Measurements from ENCODE around the gene CACNG8.

CACNG8 gene

GRCh38 chr19:54013866-54014265, 51.1 kb downstream of the CACNG8 start:
- no peaks in the 10 kb centered on the region for H3K36me3 ChIP-seq (ENCODE audit: control insufficient read depth, insufficient read depth, low read length)
- H3K23ac ChIP-seq (ENCODE audit: low read length): no peak overlapping the region
- no peaks in the 10 kb centered on the region for H3K79me1 ChIP-seq (ENCODE audit: low read length)
- H2BK5ac ChIP-seq (ENCODE audit: low read length): no peak overlapping the region
- H3K4me1 ChIP-seq (ENCODE audit: control insufficient read depth, low read depth, low read length): no peaks in the 10 kb centered on the region
- no peaks in the 10 kb centered on the region for H3K27me3 ChIP-seq (ENCODE audit: insufficient read depth, low read length, poor library complexity)
- no peak overlapping the region for H2BK15ac ChIP-seq (replicated peaks; ENCODE audit: low read depth)
- no peak overlapping the region for H2AK5ac ChIP-seq (ENCODE audit: low read length)
- no peak for DNase-seq
- H3K79me2 ChIP-seq (ENCODE audit: control insufficient read depth, insufficient read depth, low read length): no peaks in the 10 kb centered on the region
- no peak overlapping the region for H4K8ac ChIP-seq (ENCODE audit: low read depth, low read length)
- H3K56ac ChIP-seq (ENCODE audit: low read length): no peak overlapping the region
- H2BK120ac ChIP-seq (ENCODE audit: low read depth, low read length): no peak overlapping the region
- no peak overlapping the region for H3K9ac ChIP-seq (ENCODE audit: low read length)
- H3K18ac ChIP-seq (ENCODE audit: low read length): no peak overlapping the region
- H3K4me2 ChIP-seq (ENCODE audit: low read length): no peak overlapping the region
- no peak overlapping the region for H4K5ac ChIP-seq (ENCODE audit: low read length)
- no CpG with 5 or more reads among the region's 8 CpGs for WGBS (ENCODE audit: extremely low coverage, insufficient coverage, low lambda C conversion rate)
- H3K4me3 ChIP-seq (ENCODE audit: low read length): no peak overlapping the region
- no peak overlapping the region for H3K27ac ChIP-seq (ENCODE audit: low read depth, low read length)
- no peak overlapping the region for H3K4ac ChIP-seq (ENCODE audit: low read depth, low read length)

- Histone ChIP-seq H2BK15ac (replicated peaks; ENCODE audit: low read depth) (no peak overlapping the region), H4K5ac (ENCODE audit: low read length) (no peak overlapping the region), H3K79me1 (ENCODE audit: low read length) (no peaks in the 10 kb centered on the region), H3K23ac (ENCODE audit: low read length) (no peak overlapping the region), H3K4me2 (ENCODE audit: low read length) (no peak overlapping the region), H2AK5ac (ENCODE audit: low read length) (no peak overlapping the region), H4K8ac (ENCODE audit: low read depth, low read length) (no peak overlapping the region), H2BK120ac (ENCODE audit: low read depth, low read length) (no peak overlapping the region), H3K27ac (ENCODE audit: low read depth, low read length) (no peak overlapping the region), H2BK5ac (ENCODE audit: low read length) (no peak overlapping the region), H3K4me3 (ENCODE audit: low read length) (no peak overlapping the region), H3K18ac (ENCODE audit: low read length) (no peak overlapping the region), H3K27me3 (ENCODE audit: insufficient read depth, low read length, poor library complexity) (no peaks in the 10 kb centered on the region), H3K4ac (ENCODE audit: low read depth, low read length) (no peak overlapping the region), H3K9ac (ENCODE audit: low read length) (no peak overlapping the region), H3K56ac (ENCODE audit: low read length) (no peak overlapping the region), H3K4me1 (ENCODE audit: control insufficient read depth, low read depth, low read length) (no peaks in the 10 kb centered on the region), H3K79me2 (ENCODE audit: control insufficient read depth, insufficient read depth, low read length) (no peaks in the 10 kb centered on the region), H3K36me3 (ENCODE audit: control insufficient read depth, insufficient read depth, low read length) (no peaks in the 10 kb centered on the region)
- DNase-seq: no peak
- no CpG with 5 or more reads among the region's 19 CpGs for WGBS (ENCODE audit: extremely low coverage, insufficient coverage, low lambda C conversion rate)
These were observed 52.3 kb downstream of the CACNG8 start for GRCh38 chr19:54014920-54015560.

- Histone ChIP-seq H3K36me3 (ENCODE audit: control insufficient read depth, insufficient read depth, low read length) (no peaks in the 10 kb centered on the region), H3K23ac (ENCODE audit: low read length) (no peak overlapping the region), H2BK5ac (ENCODE audit: low read length) (no peak overlapping the region), H3K18ac (ENCODE audit: low read length) (no peak overlapping the region), H3K9ac (ENCODE audit: low read length) (no peak overlapping the region), H3K4me1 (ENCODE audit: control insufficient read depth, low read depth, low read length) (no peaks in the 10 kb centered on the region), H4K5ac (ENCODE audit: low read length) (no peak overlapping the region), H2AK5ac (ENCODE audit: low read length) (no peak overlapping the region), H3K79me2 (ENCODE audit: control insufficient read depth, insufficient read depth, low read length) (no peaks in the 10 kb centered on the region), H3K4me2 (ENCODE audit: low read length) (no peak overlapping the region), H3K56ac (ENCODE audit: low read length) (no peak overlapping the region), H3K27ac (ENCODE audit: low read depth, low read length) (no peak overlapping the region), H3K79me1 (ENCODE audit: low read length) (no peaks in the 10 kb centered on the region), H3K27me3 (ENCODE audit: insufficient read depth, low read length, poor library complexity) (no peaks in the 10 kb centered on the region), H3K4me3 (ENCODE audit: low read length) (no peak overlapping the region), H4K8ac (ENCODE audit: low read depth, low read length) (no peak overlapping the region), H2BK120ac (ENCODE audit: low read depth, low read length) (no peak overlapping the region), H3K4ac (ENCODE audit: low read depth, low read length) (no peak overlapping the region), H2BK15ac (replicated peaks; ENCODE audit: low read depth) (no peak overlapping the region)
- no CpG with 5 or more reads among the region's 4 CpGs for WGBS (ENCODE audit: extremely low coverage, insufficient coverage, low lambda C conversion rate)
- DNase-seq: peak; percentile 70
These were observed 54.5 kb downstream of the CACNG8 start for GRCh38 chr19:54017261-54017660.

GRCh38 chr19:54021363-54021762, 58.6 kb downstream of the CACNG8 start:
- H3K27me3 ChIP-seq (ENCODE audit: insufficient read depth, low read length, poor library complexity): no peaks in the 10 kb centered on the region
- no CpG with 5 or more reads among the region's 8 CpGs for WGBS (ENCODE audit: extremely low coverage, insufficient coverage, low lambda C conversion rate)
- no peaks in the 10 kb centered on the region for H3K4me1 ChIP-seq (ENCODE audit: control insufficient read depth, low read depth, low read length)
- no peak overlapping the region for H3K4me3 ChIP-seq (ENCODE audit: low read length)
- no peak overlapping the region for H3K18ac ChIP-seq (ENCODE audit: low read length)
- H2BK15ac ChIP-seq (replicated peaks; ENCODE audit: low read depth): no peak overlapping the region
- peak overlapping the region; percentile 43 for H2AK5ac ChIP-seq (ENCODE audit: low read length)
- H3K23ac ChIP-seq (ENCODE audit: low read length): no peak overlapping the region
- no peaks in the 10 kb centered on the region for H3K79me1 ChIP-seq (ENCODE audit: low read length)
- no peak overlapping the region for H3K4me2 ChIP-seq (ENCODE audit: low read length)
- H2BK120ac ChIP-seq (ENCODE audit: low read depth, low read length): no peak overlapping the region
- H4K8ac ChIP-seq (ENCODE audit: low read depth, low read length): no peak overlapping the region
- H3K79me2 ChIP-seq (ENCODE audit: control insufficient read depth, insufficient read depth, low read length): no peaks in the 10 kb centered on the region
- no peak overlapping the region for H2BK5ac ChIP-seq (ENCODE audit: low read length)
- no peak for DNase-seq
- H3K4ac ChIP-seq (ENCODE audit: low read depth, low read length): no peak overlapping the region
- no peak overlapping the region for H3K9ac ChIP-seq (ENCODE audit: low read length)
- no peak overlapping the region for H3K27ac ChIP-seq (ENCODE audit: low read depth, low read length)
- no peak overlapping the region for H4K5ac ChIP-seq (ENCODE audit: low read length)
- no peak overlapping the region for H3K56ac ChIP-seq (ENCODE audit: low read length)
- no peaks in the 10 kb centered on the region for H3K36me3 ChIP-seq (ENCODE audit: control insufficient read depth, insufficient read depth, low read length)

GRCh38 chr19:54021932-54022331, 59.2 kb downstream of the CACNG8 start:
- Histone ChIP-seq H2BK5ac (ENCODE audit: low read length) (no peak overlapping the region), H2BK15ac (replicated peaks; ENCODE audit: low read depth) (no peak overlapping the region), H3K9ac (ENCODE audit: low read length) (no peak overlapping the region), H2AK5ac (ENCODE audit: low read length) (no peak overlapping the region), H3K36me3 (ENCODE audit: control insufficient read depth, insufficient read depth, low read length) (no peaks in the 10 kb centered on the region), H3K4me2 (ENCODE audit: low read length) (no peak overlapping the region), H4K5ac (ENCODE audit: low read length) (no peak overlapping the region), H3K79me2 (ENCODE audit: control insufficient read depth, insufficient read depth, low read length) (no peaks in the 10 kb centered on the region), H3K4me3 (ENCODE audit: low read length) (no peak overlapping the region), H3K23ac (ENCODE audit: low read length) (no peak overlapping the region), H3K4me1 (ENCODE audit: control insufficient read depth, low read depth, low read length) (no peaks in the 10 kb centered on the region), H3K18ac (ENCODE audit: low read length) (no peak overlapping the region), H3K56ac (ENCODE audit: low read length) (no peak overlapping the region), H4K8ac (ENCODE audit: low read depth, low read length) (no peak overlapping the region), H3K4ac (ENCODE audit: low read depth, low read length) (no peak overlapping the region), H3K27me3 (ENCODE audit: insufficient read depth, low read length, poor library complexity) (no peaks in the 10 kb centered on the region), H2BK120ac (ENCODE audit: low read depth, low read length) (no peak overlapping the region), H3K79me1 (ENCODE audit: low read length) (no peaks in the 10 kb centered on the region), H3K27ac (ENCODE audit: low read depth, low read length) (no peak overlapping the region)
- no peak for DNase-seq
- WGBS (ENCODE audit: extremely low coverage, insufficient coverage, low lambda C conversion rate): no CpG with 5 or more reads among the region's 13 CpGs

- Histone ChIP-seq H3K27ac (ENCODE audit: low read depth, low read length) (no peak overlapping the region), H4K8ac (ENCODE audit: low read depth, low read length) (no peak overlapping the region), H3K4me2 (ENCODE audit: low read length) (no peak overlapping the region), H2AK5ac (ENCODE audit: low read length) (no peak overlapping the region), H2BK15ac (replicated peaks; ENCODE audit: low read depth) (no peak overlapping the region), H3K56ac (ENCODE audit: low read length) (no peak overlapping the region), H4K5ac (ENCODE audit: low read length) (no peak overlapping the region), H3K4ac (ENCODE audit: low read depth, low read length) (no peak overlapping the region), H3K36me3 (ENCODE audit: control insufficient read depth, insufficient read depth, low read length) (no peaks in the 10 kb centered on the region), H3K18ac (ENCODE audit: low read length) (no peak overlapping the region), H2BK120ac (ENCODE audit: low read depth, low read length) (no peak overlapping the region), H3K4me1 (ENCODE audit: control insufficient read depth, low read depth, low read length) (no peaks in the 10 kb centered on the region), H3K9ac (ENCODE audit: low read length) (no peak overlapping the region), H3K4me3 (ENCODE audit: low read length) (no peak overlapping the region), H3K79me2 (ENCODE audit: control insufficient read depth, insufficient read depth, low read length) (no peaks in the 10 kb centered on the region), H3K27me3 (ENCODE audit: insufficient read depth, low read length, poor library complexity) (no peaks in the 10 kb centered on the region), H3K23ac (ENCODE audit: low read length) (no peak overlapping the region), H2BK5ac (ENCODE audit: low read length) (no peak overlapping the region), H3K79me1 (ENCODE audit: low read length) (no peaks in the 10 kb centered on the region)
- no peak for DNase-seq
- WGBS (ENCODE audit: extremely low coverage, insufficient coverage, low lambda C conversion rate): no CpG with 5 or more reads among the region's 3 CpGs
These were observed 60.5 kb downstream of the CACNG8 start for GRCh38 chr19:54023191-54023590.

Measured in mesendoderm (in vitro differentiated cells).